Naive thymus-derived CD4-positive, alpha-beta T cell (primary cell): Measurements from ENCODE around the gene ARFGEF2. TPM values are rescaled to one million over a fixed set of nuclear protein-coding genes. Genes with fewer than 3 reads are reported as not detected.

Experiments used
- ATAC-seq: fragments of 150-1000 bp; cut with Tn5 transposase; 2 replicates; pipeline ENCODE4 v1.10.0; 2021; ENCODE audit warnings: mild to moderate bottlenecking, moderate library complexity
- CTCF ChIA-PET: fragments of 350-600 bp; sonication (Branson Sonifier 250); formaldehyde crosslinking; loops from one replicate; lab custom pipeline; 2021; ENCODE audit warnings: antibody characterized with exemption; lab: Charles Lee
- POLR2A ChIA-PET: fragments of 350-600 bp; sonication (Branson Sonifier 250); formaldehyde crosslinking; loops from one replicate; lab custom pipeline; 2021; ENCODE audit warnings: antibody characterized with exemption, inconsistent platforms; lab: Charles Lee
- DNase-seq, 9 donors: peaks; one replicate each; pipeline versions ENCODE4 v3.0.0 to v3.0.0-alpha.2; 2020 to 2022; ENCODE audit warnings: mixed read lengths in 1 of 9
- H3K27ac ChIP-seq: one replicate; pipeline ENCODE4 v1.7.0; 2013; ENCODE audit warnings: mild to moderate bottlenecking, low read depth, low read length, moderate library complexity
- H3K27me3 ChIP-seq, 2 donors: one replicate each; pipeline ENCODE4 v1.7.0; 2013; ENCODE audit warnings: low read length in 2 of 2, mild to moderate bottlenecking in 2 of 2, moderate library complexity in 2 of 2; ENCODE audit not compliant: control insufficient read depth in 2 of 2, insufficient read depth in 2 of 2
- H3K36me3 ChIP-seq, 3 experiments: 1 replicate in 2 of 3; 2 replicates in 1 of 3; pipeline ENCODE4 v1.7.0; 2013; ENCODE audit warnings: low read length in 3 of 3, mild to moderate bottlenecking in 3 of 3, moderate library complexity in 1 of 3; ENCODE audit not compliant: insufficient read depth in 3 of 3, control insufficient read depth in 2 of 3
- H3K4me1 ChIP-seq, 2 donors: one replicate each; pipeline ENCODE4 v1.7.0; 2013; ENCODE audit warnings: low read length in 2 of 2, mild to moderate bottlenecking in 2 of 2, moderate library complexity in 1 of 2; ENCODE audit not compliant: control insufficient read depth in 2 of 2, insufficient read depth in 2 of 2
- H3K4me3 ChIP-seq: 2 replicates; pipeline ENCODE4 v1.7.0; 2013; ENCODE audit warnings: mild to moderate bottlenecking, low read length
- H3K9me3 ChIP-seq, 3 experiments: 1 replicate in 2 of 3; 2 replicates in 1 of 3; pipeline ENCODE4 v1.7.0; 2013; ENCODE audit warnings: low read length in 3 of 3; ENCODE audit not compliant: control insufficient read depth in 2 of 3
- H3K27ac Mint-ChIP-seq, 9 donors: one replicate each; pipeline ENCODE4 v1.8.0; 2020 to 2022; ENCODE audit warnings: mixed read lengths in 9 of 9, mild to moderate bottlenecking in 8 of 9, moderate library complexity in 5 of 9, inconsistent platforms in 2 of 9
- H3K27me3 Mint-ChIP-seq, 5 donors: one replicate each; pipeline ENCODE4 v1.8.0; 2021 to 2022; ENCODE audit warnings: mixed read lengths in 5 of 5, mild to moderate bottlenecking in 1 of 5
- H3K36me3 Mint-ChIP-seq, 5 donors: one replicate each; pipeline ENCODE4 v1.8.0; 2020 to 2022; ENCODE audit warnings: mixed read lengths in 5 of 5, mild to moderate bottlenecking in 3 of 5, inconsistent platforms in 1 of 5
- H3K4me1 Mint-ChIP-seq, 7 donors: one replicate each; pipeline ENCODE4 v1.8.0; 2020 to 2022; ENCODE audit warnings: mixed read lengths in 7 of 7, mild to moderate bottlenecking in 3 of 7, inconsistent platforms in 1 of 7
- H3K4me3 Mint-ChIP-seq, 10 donors: one replicate each; pipeline ENCODE4 v1.8.0; 2020 to 2022; ENCODE audit warnings: mild to moderate bottlenecking in 10 of 10, mixed read lengths in 10 of 10, moderate library complexity in 6 of 10, inconsistent platforms in 2 of 10
- H3K9me3 Mint-ChIP-seq, 11 donors: one replicate each; pipeline ENCODE4 v1.8.0; 2020 to 2022; ENCODE audit warnings: mixed read lengths in 11 of 11, mild to moderate bottlenecking in 4 of 11, inconsistent platforms in 1 of 11, moderate library complexity in 1 of 11
- intact Hi-C, 2 donors: fragments of 100-400 bp; cut with micrococcal nuclease; formaldehyde crosslinking; loops; one replicate each; pipeline ENCODE4 v1.15.1; 2023
- polyA plus RNA-seq, 2 donors: library from polyadenylated mRNA; unstranded; fragments of 300-500 nt; fragmentation: Illumina TruSeq; gene quantifications; one replicate each; pipeline ENCODE4 v1.2.3, GENCODE V29; 2021
- total RNA-seq, 6 experiments: library from RNA in 5 of 6; stranded (reverse) in 5 of 6; gene quantifications; 1 replicate in 5 of 6; 2 replicates in 1 of 6; pipeline ENCODE4 v1.2.3 and lab custom pipeline; 2021 to 2026

Gene ARFGEF2
- total and polyA plus RNA-seq, 7 experiments from 2014 or later, result 10.1 to 33.5 (median 29.9) TPM

- H3K4me1 ChIP-seq, result no peaks in the 10 kb centered on the region
- no peak for DNase-seq
- H3K9me3 ChIP-seq, result no peaks in the 10 kb centered on the region
- POLR2A ChIA-PET, result no interaction called here
- peaks cover 0 to 6% (median 2%) of the 10 kb centered on the region in 7 donors for H3K4me1 Mint-ChIP-seq
- intact Hi-C loops, result no loop called here
- no peaks in the 10 kb centered on the region for H3K27me3 Mint-ChIP-seq
- H3K4me3 ChIP-seq, result no peak overlapping the region
- no peak overlapping the region for H3K4me3 Mint-ChIP-seq
- peaks cover 12 to 71% (median 17%) of the 10 kb centered on the region in 3 experiments for H3K36me3 ChIP-seq
- no peak for ATAC-seq
- no peaks in the 10 kb centered on the region for H3K27me3 ChIP-seq
- CTCF ChIA-PET, result no interaction called here
- no peak overlapping the region for H3K27ac Mint-ChIP-seq
- H3K27ac ChIP-seq, result no peak overlapping the region
- no peaks in the 10 kb centered on the region for H3K9me3 Mint-ChIP-seq
- peaks cover 0 to 35% (median 5%) of the 10 kb centered on the region in 5 donors for H3K36me3 Mint-ChIP-seq
These were observed 23.3 kb downstream of the ARFGEF2 start for GRCh38 chr20:48944663-48945297.

- H3K4me1 Mint-ChIP-seq, result peaks cover 0 to 5% (median 0%) of the 10 kb centered on the region in 7 donors
- ATAC-seq (no peak), DNase-seq (no peak)
- Histone ChIP-seq H3K36me3 (peaks cover 13 to 73% (median 23%) of the 10 kb centered on the region in 3 experiments), H3K4me1 (no peaks in the 10 kb centered on the region), H3K27ac (no peak overlapping the region), H3K4me3 (no peak overlapping the region), H3K27me3 (no peaks in the 10 kb centered on the region), H3K9me3 (no peaks in the 10 kb centered on the region)
- POLR2A ChIA-PET, result no interaction called here
- H3K27me3 Mint-ChIP-seq, result no peaks in the 10 kb centered on the region
- no peak overlapping the region for H3K4me3 Mint-ChIP-seq
- H3K9me3 Mint-ChIP-seq, result no peaks in the 10 kb centered on the region
- intact Hi-C loops, result no loop called here
- peaks cover 0 to 35% (median 5%) of the 10 kb centered on the region in 5 donors for H3K36me3 Mint-ChIP-seq
- CTCF ChIA-PET, result no interaction called here
- H3K27ac Mint-ChIP-seq, result no peak overlapping the region
These were observed 24.5 kb downstream of the ARFGEF2 start for GRCh38 chr20:48945840-48946514.

GRCh38 chr20:48948612-48949011 lies 27.1 kb downstream of the ARFGEF2 start:
- Mint-ChIP-seq H3K27me3 (no peaks in the 10 kb centered on the region), H3K4me3 (no peak overlapping the region), H3K27ac (no peak overlapping the region), H3K9me3 (no peaks in the 10 kb centered on the region), H3K36me3 (peaks cover 3 to 40% (median 5%) of the 10 kb centered on the region in 5 donors), H3K4me1 (peaks cover 0 to 5% (median 0%) of the 10 kb centered on the region in 7 donors)
- Histone ChIP-seq H3K4me3 (no peak overlapping the region), H3K36me3 (peaks cover 24 to 76% (median 26%) of the 10 kb centered on the region in 3 experiments), H3K27me3 (no peaks in the 10 kb centered on the region), H3K4me1 (no peaks in the 10 kb centered on the region), H3K9me3 (no peaks in the 10 kb centered on the region), H3K27ac (no peak overlapping the region)
- intact Hi-C loops, result no loop called here
- no peak for ATAC-seq
- ChIA-PET CTCF (no interaction called here), POLR2A (no interaction called here)
- no peak for DNase-seq

DNA sequence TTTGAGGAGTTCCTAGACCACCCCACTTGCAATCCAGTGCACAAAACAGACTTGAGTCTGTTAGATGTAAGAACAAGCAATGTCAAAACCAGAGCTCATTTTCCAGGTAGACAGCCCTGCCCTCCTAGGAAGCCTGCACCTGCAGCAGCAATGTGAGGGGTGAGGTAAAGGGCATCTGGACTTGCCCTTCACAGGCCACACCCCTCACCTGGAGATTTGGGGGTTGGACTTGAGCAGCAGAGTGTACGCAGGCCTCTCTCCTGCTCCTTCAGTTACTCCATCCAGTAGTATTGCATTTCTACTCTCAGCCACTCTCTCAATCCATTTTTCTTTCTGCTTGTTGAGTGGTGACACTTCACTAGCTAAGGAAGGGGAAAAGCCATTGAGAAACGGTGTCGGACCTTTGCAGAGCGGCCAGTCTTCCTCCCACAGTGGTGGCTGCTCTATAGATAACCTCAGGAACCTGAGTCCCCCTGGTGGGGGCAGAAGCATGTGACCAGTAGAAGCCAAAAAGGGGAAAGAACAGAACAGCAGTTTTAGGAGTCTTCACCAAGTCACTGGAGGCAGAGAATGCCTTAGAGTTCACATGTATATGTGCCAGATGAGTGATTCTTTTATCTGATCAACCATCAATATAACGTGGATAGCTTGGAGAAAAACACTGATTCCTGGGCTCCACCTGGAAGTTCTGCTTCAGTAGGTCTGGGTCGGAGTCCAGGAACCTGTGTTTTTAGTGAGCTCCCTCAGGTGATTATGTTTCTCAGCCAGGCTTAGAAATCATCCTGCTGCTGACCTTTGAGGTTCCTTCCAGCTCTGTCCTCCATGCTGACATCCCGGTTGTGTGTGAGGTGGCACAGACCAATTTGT lies 28.0 kb downstream of the ARFGEF2 start:
- H3K4me1 Mint-ChIP-seq, result peaks cover 0 to 5% (median 0%) of the 10 kb centered on the region in 7 donors
- peaks cover 24 to 77% (median 35%) of the 10 kb centered on the region in 3 experiments for H3K36me3 ChIP-seq
- peak overlapping the region in 1 of 9 donors; percentile 9 for H3K27ac Mint-ChIP-seq
- no peak overlapping the region for H3K4me3 Mint-ChIP-seq
- ATAC-seq (no peak), DNase-seq (no peak)
- no peaks in the 10 kb centered on the region for H3K27me3 ChIP-seq
- CTCF ChIA-PET, result interaction anchor here (0.6 kb wide), 1 partner anchor 45 kb away, joined by 3 read pairs; no protein-coding TSS in a partner anchor
- POLR2A ChIA-PET, result interaction anchor here (0.6 kb wide), 1 partner anchor 130 kb away, joined by 3 read pairs; no protein-coding TSS in a partner anchor
- no peaks in the 10 kb centered on the region for H3K4me1 ChIP-seq
- H3K9me3 ChIP-seq, result no peaks in the 10 kb centered on the region
- peaks cover 3 to 44% (median 12%) of the 10 kb centered on the region in 5 donors for H3K36me3 Mint-ChIP-seq
- no peak overlapping the region for H3K27ac ChIP-seq
- intact Hi-C loops, result no loop called here
- H3K4me3 ChIP-seq, result no peak overlapping the region
- H3K9me3 Mint-ChIP-seq, result no peaks in the 10 kb centered on the region
- no peaks in the 10 kb centered on the region for H3K27me3 Mint-ChIP-seq

- Histone ChIP-seq H3K27ac (no peak overlapping the region), H3K9me3 (no peaks in the 10 kb centered on the region), H3K4me3 (no peak overlapping the region), H3K4me1 (no peaks in the 10 kb centered on the region), H3K27me3 (no peaks in the 10 kb centered on the region), H3K36me3 (peaks cover 24 to 77% (median 31%) of the 10 kb centered on the region in 3 experiments)
- H3K27ac Mint-ChIP-seq, result peak overlapping the region in 1 of 9 donors; percentile 25
- ATAC-seq, result no peak
- POLR2A ChIA-PET, result no interaction called here
- CTCF ChIA-PET, result no interaction called here
- H3K4me3 Mint-ChIP-seq, result no peak overlapping the region
- no peaks in the 10 kb centered on the region for H3K27me3 Mint-ChIP-seq
- no peaks in the 10 kb centered on the region for H3K9me3 Mint-ChIP-seq
- intact Hi-C loops, result no loop called here
- H3K4me1 Mint-ChIP-seq, result no peaks in the 10 kb centered on the region
- DNase-seq, result no peak
- H3K36me3 Mint-ChIP-seq, result peaks cover 3 to 50% (median 22%) of the 10 kb centered on the region in 5 donors
These were observed 29.5 kb downstream of the ARFGEF2 start for GRCh38 chr20:48951041-48951440.

DNA sequence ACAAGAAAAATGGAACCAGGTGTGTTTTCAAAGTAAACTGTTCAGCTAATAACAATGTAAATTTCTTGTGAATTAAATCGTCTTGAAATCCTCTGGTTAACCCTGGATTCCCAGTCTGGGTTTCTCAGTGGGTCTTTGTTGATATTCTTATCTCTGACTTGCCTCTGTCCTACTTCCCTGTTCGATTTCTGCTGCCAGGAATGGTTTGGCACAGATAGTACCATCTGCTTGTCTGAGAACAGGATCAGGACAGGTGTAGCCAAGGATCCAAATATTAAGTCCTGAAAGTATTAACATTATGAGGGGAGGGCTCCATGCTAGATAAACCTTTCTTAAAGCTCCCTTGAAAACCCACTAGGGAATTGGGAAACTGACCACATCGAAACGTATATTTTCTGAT lies 30.1 kb downstream of the ARFGEF2 start:
- no peaks in the 10 kb centered on the region for H3K4me1 Mint-ChIP-seq
- H3K9me3 Mint-ChIP-seq, result no peaks in the 10 kb centered on the region
- H3K4me3 ChIP-seq, result no peak overlapping the region
- no peak overlapping the region for H3K4me3 Mint-ChIP-seq
- H3K36me3 Mint-ChIP-seq, result peaks cover 3 to 56% (median 22%) of the 10 kb centered on the region in 5 donors
- ChIA-PET CTCF (no interaction called here), POLR2A (no interaction called here)
- H3K9me3 ChIP-seq, result no peaks in the 10 kb centered on the region
- DNase-seq (no peak), ATAC-seq (no peak)
- no peak overlapping the region for H3K27ac Mint-ChIP-seq
- no peaks in the 10 kb centered on the region for H3K4me1 ChIP-seq
- intact Hi-C loops, result no loop called here
- peaks cover 24 to 82% (median 31%) of the 10 kb centered on the region in 3 experiments for H3K36me3 ChIP-seq
- H3K27me3 ChIP-seq, result no peaks in the 10 kb centered on the region
- no peaks in the 10 kb centered on the region for H3K27me3 Mint-ChIP-seq
- H3K27ac ChIP-seq, result no peak overlapping the region
